GDM1 (cell line): ENCODE results near the gene UBTF.
"Not testable (repeated sequence)": the region's sequence is repeated elsewhere in the genome, so short reads cannot be mapped to it uniquely, and the experiment has no call there.

ENCODE experiments used
- DNase-seq: peaks from one replicate; lab custom pipeline; 2025; lab: John Stamatoyannopoulos, UW

The UBTF gene

DNA sequence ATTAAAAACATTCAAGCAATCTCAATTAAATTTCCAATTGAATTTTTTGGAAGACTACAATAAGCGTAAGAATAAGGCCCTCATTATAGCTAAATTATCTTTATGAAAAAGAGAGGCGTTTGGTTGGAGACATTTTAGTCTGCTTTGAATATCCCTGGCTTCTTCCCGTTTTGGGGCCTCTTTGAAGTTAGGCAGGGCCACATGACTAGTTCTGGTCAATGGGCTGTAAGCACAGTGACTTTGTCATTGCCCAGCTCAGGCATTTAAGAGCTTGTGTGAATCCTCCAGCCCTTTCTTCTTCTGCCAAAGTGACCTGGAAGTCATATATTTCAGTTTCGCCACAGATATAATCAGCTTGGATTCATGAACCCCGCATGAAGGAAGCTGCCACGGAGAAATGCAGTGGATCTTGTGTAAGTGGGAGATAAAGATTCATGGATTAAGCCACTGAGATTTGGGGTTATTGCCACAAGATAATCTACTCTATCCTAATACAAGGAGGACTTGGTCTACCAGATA lies 21.7 kb upstream of the UBTF start:
- DNase-seq = peak; percentile 32

DNA sequence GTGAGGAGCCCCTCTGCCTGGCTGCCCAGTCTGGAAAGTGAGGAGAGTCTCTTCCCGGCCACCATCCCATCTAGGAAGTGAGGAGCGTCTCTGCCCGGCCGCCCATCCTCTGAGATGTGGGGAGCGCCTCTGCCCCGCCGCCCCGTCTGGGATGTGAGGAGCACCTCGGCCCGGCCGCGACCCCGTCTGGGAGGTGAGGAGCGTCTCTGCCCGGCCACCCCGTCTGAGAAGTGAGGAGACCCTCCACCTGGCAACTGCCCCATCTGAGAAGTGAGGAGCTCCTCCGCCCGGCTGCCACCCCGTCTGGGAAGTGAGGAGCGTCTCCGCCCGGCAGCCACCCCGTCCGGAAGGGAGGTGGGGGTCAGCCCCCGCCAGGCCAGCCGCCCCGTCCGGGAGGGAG lies 18.4 kb upstream of the UBTF start:
- DNase-seq = not testable (repeated sequence)

DNA sequence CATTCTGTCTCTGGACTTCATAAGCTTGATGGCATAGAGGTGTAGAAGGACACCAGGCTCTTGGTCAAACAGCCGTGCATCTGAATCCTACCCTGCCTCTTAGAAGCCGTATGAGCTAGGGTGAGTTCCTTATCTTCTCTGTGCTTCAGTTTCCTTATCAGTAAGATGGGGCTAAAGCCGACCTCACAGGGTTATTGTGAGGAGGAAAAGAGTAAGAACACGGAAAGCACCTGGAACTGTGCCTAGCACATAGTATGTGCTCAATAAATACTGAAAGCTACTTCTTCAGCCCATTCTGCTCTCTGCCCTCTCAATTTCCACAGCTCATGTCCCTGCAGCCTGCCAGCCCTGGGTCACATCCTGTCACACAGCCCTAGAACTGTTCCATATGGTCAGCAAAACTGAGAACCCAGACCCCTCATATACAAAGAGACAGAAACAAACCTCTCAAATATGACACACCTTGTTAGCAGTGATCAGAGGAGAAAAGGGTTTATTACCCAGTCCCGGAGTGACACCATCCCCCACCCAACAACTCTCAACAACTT lies 17.0 kb upstream of the UBTF start:
- no peak for DNase-seq

DNA sequence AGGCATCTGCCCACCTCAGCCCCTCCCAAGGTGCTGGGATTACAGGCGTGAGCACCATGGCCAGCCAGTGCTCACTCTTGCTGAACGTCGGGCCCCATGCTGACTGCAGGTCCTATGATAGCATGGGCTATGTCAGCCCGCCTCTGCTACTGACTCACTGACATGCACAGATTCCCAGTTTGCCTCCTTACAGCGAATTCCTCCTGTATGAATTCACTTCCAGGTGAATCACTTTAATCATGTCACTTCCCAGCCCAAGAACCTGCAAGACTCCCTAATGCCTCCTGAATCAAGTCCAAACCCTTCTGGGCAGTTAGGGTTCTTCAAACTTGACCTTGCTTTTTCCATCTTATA lies 16.1 kb upstream of the UBTF start:
- DNase-seq = no peak

DNA sequence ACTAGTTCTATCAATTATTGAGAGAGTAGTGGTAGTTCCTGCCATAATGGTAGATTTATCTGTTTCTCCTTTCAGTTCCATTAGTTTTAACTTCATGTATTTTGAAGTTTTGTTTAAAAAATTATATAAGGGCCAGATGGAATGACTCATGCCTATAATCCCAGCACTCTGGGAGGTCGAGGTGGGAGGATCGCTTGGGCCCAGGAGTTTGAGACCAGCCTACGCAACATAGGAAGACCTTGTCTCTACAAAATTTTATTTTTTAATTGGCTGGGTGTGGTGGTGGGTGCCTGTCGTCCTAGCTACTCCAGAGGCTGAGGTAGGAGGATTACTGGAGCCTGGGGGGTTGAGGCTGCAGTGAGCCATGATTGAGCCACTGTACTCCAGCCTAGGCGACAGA lies 14.1 kb upstream of the UBTF start:
- DNase-seq = no peak

DNA sequence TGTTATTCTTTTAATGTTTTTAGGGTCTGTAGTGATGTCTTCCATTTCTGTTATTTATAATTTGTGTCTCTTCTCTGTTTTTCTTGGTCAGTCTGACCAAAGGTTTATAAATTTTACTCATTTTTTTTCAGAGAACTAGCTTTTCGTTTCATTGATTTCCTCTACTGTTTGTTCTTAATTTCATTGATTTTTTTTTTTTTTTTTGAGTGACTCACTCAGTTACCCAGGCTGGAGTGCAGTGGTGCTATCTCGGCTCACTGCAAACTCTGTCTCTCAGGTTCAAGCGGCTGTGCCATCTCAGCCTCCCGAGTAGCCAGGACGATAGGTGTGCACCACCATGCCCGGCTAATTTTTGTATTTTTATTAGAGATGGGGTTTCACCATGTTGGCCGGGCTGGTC lies 12.6 kb upstream of the UBTF start:
- DNase-seq = no peak

DNA sequence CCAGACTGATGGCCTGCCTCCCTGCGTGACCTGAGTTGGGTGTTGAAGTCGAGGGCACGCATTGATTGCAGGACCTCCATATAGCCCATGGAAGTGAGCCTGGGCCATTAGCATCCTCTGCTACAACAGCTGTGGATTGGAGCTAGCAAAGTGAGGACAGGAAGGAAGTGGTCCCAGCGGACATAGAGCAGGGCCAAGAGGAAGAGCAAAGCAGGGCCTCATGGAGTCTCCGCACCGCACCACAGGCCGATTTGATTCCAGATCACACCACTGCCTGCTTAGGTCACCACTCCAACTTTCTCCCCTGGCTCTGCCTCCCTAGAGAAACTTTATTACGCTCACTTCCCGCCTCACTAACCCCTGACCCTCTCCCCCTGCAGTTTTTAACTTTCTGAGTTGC lies 10.7 kb upstream of the UBTF start:
- DNase-seq = no peak

DNA sequence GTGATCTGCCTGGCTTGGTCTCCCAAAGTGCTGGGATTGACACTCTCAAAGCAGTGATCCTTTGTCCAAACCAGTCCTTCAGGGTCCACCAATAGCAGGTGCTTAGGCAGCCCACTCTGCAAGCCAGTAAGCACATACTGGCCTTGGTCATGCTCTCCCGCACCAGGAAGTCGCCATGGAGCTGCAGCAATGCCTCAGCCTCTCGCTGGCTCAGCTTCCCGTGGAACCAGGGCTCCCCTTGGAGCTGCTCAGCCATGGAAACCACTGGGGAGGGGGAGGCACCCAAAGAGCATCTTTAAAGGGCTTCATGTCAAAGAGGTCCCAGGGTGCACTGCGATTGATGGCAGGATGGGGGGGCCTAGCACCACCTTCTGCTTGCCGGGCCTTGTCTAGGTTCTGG lies 9.6 kb upstream of the UBTF start:
- no peak for DNase-seq

DNA sequence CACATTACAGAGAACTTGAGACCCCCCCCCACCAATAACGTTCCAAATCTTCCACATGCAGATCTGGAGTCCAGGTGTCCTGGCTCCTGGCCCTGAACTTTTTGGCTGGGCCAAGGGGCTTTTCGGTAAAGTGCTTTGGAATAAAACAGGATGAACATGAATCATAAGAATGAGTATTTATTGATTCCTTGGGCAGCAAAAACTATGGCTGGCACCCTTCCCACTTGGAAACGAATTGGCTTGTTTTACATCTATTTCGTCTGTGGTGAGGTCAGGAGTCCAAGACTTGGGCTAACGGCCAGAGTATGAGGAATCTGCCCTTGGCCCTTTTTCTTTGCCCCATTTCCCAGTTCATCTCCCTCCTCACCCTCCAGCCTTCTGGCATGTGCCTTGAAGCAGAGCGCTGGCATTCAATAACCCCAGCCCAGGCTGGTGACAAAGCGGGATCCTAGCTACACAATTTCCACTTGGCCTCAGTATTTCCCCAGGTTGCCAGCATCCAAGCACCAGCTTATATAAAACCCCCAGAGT lies 4.1 kb upstream of the UBTF start:
- DNase-seq = no peak

DNA sequence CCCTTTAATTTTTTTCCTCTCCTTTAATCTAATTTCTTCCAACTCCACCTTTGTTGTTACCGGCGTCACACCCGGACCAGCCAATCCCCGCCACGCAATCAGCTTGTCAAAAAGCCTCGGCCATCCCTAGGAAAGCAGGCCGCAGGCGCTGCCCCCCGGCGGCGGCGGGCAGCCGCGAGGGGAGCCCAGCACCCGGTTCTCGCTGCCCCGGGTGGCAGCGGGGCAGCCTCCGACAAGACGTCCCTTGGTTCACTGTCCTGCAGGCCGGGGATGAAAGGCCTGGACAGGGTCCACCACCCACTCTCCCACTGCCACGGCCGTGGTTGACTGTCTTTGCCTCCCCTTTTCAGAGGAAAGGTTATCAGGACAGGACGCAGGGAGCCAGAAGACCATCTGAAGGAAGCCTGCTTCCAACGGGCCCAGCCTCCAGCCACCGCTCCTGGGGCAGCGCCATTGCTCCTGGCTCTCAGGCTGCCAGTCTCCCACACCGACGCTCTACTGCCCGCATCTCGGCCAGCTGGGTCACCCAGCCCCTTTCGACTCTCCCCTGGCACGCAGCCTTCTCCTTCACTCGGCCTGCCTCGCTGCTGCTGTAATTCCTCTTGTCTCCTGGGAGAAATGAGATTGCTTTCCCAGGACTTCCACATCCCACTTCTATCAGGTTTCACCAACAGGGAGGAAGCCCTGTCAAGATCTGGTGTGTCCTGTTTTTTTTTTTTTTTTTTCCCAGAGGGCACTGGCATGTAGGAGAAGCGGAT lies 2.8 kb upstream of the UBTF start:
- DNase-seq = peak; percentile 20

DNA sequence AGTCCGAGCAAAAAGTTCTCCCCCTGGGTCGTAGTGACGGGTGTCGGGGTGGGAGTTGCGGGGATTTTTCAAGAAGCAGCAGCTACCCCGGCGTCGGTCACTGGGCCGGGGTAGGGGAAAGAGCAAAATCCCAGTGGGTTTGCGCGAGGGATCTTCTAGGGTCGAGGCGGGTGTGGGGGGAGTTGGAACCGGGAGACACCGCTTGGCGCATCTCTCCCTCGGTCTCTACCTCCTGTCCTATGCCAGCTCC lies 2.3 kb upstream of the UBTF start:
- DNase-seq = no peak

DNA sequence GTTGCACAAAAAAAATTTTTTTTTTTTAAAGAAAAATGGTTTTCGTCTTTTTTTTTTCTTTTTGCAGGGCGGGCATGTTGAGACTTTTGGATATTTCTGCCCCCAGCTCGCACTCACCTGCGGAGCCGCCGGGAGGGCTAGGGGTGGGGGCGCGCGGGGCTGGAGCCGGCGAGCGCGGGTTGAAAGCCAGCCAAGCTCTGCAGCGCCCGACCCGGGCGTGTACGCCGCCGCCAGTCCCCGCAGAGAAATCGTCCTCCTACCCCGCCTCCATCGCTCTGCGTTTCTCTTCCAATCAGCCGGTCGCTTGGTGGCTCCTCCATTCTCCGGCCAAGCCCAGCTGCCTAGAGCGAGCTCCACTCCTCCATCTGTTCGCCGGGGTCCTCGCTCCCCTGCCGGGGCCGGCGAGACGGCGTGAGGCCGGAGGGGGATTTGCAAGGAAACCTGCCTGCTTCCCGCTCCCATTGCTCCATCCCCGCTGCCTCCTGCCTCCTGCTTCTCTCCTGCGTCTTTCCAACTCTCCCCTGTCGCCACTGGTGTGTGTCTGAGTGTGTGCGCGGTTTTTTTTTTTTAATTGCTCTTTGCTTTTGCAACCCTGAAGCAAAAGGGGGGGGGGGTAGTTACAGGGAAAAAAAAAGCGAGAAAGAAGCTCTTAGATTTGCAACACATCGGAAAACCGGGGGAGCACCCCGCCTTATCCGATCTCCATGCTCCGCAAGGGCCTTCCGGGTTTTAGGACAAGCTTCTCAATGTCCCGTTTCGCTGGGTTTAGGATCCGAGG lies 1.8 kb upstream of the UBTF start:
- DNase-seq = peak; percentile 56

DNA sequence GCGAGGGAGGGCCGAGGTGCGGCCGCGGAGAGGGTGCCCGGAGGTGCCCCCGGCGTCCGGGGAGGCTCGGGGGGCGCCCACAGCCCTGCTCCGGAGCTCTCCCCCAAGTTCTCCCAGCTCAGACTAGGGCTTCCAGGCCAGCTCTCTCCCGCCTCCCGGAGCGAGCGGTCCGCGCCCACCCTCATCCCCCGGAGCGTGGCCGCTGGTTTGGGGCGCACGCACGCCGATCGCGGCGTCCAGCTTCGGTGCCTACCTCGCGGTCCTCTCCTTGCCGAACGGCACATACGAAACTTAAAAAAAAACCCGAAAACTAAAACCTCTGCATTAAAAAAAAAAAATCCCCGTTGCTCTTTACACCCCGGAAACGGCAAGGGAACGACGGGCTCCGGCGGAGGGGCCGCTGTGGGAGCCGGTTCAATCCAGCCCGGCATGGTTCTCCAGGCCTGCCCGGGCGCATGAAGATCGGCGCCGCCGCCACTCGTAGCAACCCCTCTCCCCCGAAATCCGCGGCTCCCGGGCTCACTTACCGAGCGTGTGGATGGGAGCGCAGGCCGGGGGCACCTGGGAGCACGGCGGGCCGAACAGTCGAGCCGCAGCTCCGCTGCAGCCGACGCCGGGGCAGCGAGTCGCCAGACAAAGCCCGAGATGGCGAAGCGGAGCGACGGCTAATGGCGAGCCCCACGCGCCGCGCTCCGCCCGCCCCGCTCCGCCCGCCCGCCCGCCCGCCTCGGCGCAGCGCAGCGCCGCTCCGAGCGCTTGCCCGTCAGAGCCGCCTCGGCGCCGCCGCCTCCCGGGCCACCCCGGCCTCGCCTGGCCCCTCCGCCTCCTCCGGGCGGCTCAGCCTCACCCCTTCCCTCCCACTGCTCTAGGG lies 973 bp upstream of the UBTF start:
- no peak for DNase-seq

DNA sequence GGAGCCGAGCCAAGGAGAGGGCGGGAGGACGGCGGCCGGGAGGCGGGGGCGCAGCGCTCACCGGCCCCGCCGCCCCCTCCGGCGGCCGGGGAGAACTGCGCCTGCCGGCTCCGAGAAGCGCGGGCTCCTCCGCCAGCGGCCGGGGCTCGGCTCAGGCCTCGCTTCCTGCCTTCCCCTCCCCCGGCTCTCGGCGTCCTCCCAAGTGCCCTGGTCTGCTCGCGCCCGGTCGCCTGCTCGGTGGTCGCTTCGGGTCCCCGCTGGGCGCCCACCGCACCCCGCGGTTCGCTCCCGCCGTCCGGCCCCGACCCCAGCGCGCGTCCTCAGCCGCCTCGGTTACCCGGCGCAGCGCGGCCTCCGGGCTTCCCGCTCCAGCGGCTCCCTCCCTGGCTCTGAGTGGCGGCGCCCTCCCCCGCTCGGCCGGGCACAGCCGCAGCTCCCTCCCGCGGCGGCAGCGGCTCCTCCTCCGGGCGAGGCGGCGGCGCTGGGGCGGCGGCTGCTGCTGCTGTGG lies 313 bp downstream of the UBTF start:
- peak; percentile 57 for DNase-seq

DNA sequence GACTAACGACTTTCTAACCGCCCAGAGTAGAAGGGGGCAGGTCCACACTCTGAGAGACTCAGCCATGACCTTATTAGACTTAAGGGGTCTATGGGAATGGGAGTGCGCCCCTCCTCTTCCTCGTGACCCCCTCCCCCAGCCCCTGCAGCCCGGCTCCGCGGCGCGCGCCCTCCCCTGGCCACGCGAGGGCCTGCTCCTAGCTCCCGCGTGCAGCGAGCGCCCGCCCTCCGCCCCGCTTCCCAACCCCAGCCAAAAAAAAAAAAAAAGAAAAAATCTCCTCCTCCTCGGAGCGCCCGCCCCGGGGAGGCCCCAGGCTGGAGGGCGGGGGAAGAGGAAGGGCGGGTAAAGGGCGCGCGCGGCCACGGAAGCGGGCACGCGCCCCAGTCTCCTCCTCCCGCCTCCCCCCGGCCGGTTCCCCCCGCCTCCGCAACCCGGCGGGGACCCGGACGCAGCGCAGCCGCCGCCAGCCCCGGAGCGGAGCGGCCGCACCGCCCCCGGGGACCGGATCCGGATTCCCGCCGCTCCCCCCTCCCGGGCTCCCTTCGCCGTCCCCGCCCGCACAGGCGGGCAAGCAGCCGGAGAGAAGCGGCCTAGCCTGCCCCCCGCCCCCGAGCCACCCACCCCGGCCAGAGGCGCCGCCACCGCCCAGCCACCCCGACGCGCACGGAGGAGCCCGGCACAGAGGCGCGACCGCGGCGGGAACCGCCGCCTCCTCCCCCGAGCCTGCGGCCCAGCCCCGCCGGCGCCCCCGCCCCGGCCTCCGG lies 949 bp downstream of the UBTF start:
- DNase-seq = peak; percentile 87

DNA sequence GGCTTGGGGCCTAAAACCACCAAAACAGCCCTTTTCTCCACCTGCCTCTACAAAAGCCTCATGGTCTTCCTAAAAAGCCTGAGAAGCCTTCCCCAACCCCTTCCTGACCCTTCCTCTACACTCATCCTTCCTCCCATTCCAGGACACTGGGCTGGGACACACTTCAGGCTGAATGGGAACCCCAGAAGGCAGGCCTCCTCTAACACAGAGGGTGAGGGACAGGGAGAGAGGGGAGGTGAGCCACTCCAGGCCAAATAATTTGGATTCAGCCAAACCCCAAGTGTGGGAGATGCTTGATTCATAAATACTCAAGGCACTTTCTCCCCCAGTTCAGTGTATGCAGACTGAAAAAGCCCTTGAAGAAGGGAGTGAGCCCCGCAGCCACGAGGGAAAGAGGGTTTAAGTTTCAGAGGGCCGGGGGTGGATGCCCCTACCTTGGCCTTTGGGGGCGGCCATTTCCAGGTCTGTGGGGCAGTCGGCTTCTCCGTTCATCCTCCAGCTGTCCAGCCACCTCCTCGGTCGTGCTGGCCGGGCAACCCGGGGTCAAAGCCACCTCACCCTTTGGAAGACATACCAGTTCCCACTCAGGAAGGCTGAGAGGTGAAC lies 1.6 kb downstream of the UBTF start:
- no peak for DNase-seq

DNA sequence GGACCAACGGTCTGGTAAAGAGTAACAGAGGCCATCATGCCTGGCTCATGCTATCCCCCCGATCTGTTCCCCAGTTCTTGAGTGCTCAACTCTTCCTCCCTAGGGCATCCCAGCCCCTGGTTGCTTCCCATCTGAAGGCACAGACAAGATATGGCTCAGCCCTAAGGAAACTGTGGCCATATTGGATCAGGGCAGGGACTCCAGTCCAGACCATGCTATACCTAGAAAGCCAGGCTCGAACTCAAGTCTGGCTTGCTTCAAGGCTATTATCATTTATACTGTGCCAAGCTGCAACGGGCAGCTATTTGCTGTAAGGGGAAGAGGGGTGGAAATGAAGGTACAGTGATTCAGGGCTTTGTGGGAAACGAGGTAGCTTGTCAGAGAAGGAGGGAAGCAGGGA lies 2.8 kb downstream of the UBTF start:
- no peak for DNase-seq

DNA sequence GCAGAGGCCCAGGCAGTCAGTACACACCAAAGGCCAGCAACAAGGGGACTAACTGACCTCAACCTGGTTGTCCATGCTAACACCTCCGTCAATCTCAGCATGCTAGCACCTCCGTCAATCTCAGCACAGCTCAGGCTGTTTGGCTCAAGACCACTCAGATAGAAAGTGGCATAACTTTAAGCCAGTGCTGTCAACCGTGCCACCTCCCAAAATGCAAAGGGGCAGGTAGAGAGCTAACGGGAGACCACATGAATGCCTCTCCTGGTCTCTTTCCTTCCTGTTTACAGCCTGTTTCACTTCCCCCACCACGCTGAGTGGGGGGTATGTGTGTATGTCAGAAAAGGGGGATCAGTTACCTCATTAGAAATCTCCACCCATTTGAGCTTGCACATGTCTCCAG lies 3.3 kb downstream of the UBTF start:
- DNase-seq = no peak

DNA sequence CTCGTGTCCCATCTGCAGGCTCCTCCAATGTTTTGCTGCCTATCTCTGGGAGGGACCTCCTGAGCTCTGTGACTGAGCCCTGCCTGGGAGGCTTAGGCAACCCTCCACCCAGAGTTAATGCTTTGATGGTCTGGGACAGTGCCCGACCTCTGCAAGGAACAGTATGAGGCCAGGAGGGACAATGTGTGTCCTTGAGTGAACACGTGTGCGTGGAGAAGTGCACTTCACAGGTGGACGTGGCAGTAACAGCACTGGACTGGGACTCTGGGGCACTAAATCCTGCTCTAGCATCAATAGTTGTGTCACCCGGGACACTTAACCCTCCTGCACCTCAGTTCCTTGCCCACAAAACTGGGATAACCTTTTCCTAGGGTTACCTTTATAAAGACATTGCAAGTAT lies 4.6 kb downstream of the UBTF start:
- DNase-seq = no peak

DNA sequence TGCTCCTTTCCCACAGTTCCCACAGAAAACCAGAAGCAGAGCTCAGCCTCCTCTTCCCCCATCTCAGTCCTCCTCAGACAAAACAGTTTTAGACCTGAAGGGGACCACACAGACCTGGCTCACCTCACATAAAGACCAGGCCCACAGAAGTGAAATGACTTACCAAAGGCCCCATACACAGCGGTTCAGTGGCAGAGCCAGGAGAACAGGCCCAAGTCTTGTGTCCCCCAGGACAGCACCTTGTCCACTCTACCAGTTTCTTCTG lies 5.3 kb downstream of the UBTF start:
- no peak for DNase-seq
